DMS79 treated with DMSO at 0.1 percent for 48 hours (cell line): Measurements from ENCODE around the gene RSPH1.

Source experiments
- DNase-seq: peaks from one replicate; lab custom pipeline; 2025; lab: John Stamatoyannopoulos, UW

Gene RSPH1

GRCh38 chr21:42513985-42514882 lies 18.2 kb upstream of the RSPH1 start:
- peak; percentile 21 for DNase-seq

GRCh38 chr21:42513151-42513984 lies 17.3 kb upstream of the RSPH1 start, which contains the start of gene SLC37A1:
Gene SLC37A1, plus strand, starts transcription at chr21:42513852. Its CDS starts 4,603 bp downstream, at chr21:42518455.
- DNase-seq = no peak

GRCh38 chr21:42512346-42513034 lies 16.5 kb upstream of the RSPH1 start:
- no peak for DNase-seq

- no peak for DNase-seq
Measured at GRCh38 chr21:42509244-42509643, 13.2 kb upstream of the RSPH1 start.

GRCh38 chr21:42508371-42508770 lies 12.3 kb upstream of the RSPH1 start:
- DNase-seq = no peak

- no peak for DNase-seq
Measured at GRCh38 chr21:42507418-42507817, 11.4 kb upstream of the RSPH1 start.

DNA sequence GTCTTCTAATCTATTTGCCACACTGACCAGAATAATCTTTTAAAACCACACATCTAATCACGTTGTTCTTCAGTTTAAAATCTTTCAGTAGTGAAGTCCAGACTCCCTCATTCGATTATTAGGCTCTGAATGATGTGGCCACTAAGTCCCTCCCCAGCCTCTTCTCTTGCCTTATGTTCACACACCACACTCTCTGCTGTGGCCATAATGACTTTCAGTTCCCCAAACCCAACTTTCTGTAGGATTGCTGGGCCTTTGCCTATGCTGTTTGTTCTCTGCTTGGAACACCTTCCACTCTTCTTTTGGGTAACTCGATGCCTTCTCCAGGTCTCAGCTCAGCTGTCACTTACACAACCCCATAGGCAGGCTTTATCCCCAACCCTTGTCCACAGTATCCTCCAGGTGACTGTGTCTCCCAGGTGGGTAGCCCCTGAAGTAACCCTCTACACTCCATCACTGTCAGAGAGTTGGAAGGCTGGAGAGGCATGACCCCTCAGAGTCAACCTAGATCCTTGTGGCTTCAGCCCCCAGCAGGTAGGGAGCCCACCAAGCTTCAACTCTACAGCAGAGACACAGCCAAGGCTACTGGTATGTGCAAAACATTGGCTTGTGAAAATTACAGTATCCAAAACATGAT lies 9.2 kb upstream of the RSPH1 start:
- no peak for DNase-seq

DNA sequence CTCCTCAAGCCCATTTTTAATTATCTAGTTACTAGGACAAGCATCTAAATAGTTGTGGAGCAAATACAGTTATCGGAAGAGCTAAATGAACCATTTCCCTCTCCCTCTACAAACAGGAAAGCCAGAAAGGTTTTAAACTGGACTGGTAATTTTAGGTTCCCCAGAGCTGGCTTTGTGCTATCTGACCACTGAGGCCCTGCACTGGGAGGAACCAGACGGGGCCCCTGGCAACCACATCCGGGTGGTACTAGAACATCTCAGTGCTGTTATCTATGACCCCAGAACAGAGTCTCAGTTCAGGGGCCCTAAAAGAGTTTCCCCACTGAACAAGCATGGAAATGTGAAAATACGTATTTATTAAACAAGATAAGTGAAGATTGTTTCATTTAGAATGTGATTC lies 7.7 kb upstream of the RSPH1 start:
- DNase-seq = no peak

GRCh38 chr21:42500736-42501135 lies 4.7 kb upstream of the RSPH1 start:
- no peak for DNase-seq

DNA sequence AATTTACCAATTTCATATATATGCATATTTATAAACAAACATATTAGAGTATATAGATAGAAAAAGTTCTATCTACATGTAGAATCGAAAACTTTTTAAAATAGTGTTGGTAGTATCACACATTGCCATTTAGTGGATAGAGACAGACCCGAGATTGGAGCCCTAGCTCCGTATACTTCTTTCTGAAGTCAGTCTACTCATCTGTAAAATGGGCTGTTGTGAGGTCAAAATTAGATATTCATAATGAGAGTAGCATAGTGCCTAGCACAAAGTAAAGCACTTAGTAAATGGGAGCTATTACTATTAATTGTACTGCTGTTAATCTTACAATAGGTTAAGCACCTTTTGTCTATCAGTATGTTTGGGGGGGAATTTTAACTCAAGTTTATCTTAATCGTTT lies 4.2 kb upstream of the RSPH1 start:
- no peak for DNase-seq

DNA sequence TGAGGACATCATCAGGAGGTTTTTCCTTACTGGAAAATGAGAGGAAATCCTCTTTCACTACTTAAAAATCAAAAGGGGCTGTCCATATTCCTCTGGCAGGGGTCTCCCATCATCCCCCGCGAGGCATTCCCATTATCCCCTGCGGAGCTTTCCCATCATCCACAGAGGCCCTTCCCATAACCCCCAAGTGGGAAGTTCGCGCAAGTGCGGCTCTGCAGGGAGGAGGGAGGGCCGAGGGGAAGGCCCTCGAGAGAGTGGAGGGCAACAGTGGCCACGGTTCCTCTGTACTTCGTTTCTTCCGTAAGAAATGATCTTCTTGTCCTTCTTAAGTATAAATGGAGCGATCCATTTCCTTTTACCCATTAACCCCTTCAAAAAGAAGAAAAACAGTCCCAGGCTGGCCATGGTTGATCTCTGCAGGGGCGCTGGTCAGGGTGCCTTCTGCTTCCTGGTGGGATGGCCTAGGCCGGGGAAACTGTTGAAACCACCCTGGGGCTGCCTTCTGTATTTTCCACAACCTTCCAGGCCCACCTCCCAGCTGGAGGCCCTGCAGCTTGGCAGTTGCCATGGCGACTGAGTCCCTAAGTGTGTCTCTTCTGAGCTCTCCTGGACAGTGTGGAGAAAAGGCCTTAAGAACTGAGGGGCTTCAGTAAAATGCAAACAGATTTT lies 3.6 kb upstream of the RSPH1 start:
- no peak for DNase-seq

DNA sequence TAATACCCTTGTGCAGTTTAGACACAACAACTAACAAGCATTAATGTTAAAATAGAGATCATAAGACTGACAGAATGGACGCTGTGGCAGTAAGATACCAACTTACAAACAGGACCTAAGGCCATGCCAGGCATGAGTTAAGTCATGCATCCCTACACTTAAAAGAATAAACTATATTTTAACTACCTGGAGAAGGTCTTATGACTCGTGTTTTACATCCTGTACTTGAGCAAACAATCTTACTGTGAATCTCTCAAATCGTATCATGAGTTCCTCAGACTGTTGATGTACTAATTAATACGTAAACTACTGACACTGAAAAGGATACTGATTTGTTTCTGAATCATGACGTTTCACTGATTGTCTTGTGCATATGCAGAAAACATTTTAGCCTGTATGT lies 2.0 kb upstream of the RSPH1 start:
- DNase-seq = no peak

DNA sequence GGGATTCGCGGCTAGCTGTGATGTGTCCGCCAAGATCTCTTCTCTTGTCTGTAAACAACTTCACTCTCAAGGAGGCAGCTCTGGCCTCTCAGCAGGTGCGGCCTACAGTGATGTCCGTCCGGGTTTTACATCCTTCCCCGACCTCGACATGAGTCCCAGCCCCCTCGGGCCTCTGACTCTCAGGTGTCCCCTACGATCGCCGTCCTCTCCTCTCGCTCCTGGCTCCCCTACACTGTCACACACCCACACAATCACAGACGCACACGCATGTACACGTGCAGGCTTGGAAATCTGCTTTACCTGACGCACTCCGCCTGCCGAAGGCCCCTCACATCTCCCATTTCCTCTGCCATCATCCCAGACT lies 797 bp upstream of the RSPH1 start:
- peak; percentile 15 for DNase-seq

- DNase-seq = no peak
Measured at GRCh38 chr21:42495765-42496119, 282 bp downstream of the RSPH1 start.

DNA sequence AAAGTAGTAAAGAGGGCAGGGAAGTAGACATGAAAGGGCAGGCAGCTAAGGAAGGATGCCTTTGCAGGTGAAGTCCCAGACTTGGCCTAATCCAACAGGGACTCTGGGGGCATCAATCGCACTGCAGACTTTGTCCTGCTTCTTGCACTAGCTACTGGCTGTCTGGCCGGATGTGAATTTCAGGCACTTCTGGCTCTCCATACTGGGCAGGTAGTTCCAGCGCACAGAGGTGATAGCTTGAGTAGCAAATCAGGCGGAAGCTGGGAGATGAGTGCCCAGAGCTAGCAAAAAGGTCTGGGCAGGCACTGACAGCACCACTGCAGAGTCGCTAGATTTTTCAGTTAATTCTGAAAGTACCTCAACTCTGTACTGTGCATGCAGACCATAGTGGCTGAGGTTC lies 997 bp downstream of the RSPH1 start:
- DNase-seq = no peak

GRCh38 chr21:42493109-42494060 lies 2.6 kb downstream of the RSPH1 start:
- no peak for DNase-seq

- no peak for DNase-seq
Measured at GRCh38 chr21:42492201-42492600, 3.8 kb downstream of the RSPH1 start.

DNA sequence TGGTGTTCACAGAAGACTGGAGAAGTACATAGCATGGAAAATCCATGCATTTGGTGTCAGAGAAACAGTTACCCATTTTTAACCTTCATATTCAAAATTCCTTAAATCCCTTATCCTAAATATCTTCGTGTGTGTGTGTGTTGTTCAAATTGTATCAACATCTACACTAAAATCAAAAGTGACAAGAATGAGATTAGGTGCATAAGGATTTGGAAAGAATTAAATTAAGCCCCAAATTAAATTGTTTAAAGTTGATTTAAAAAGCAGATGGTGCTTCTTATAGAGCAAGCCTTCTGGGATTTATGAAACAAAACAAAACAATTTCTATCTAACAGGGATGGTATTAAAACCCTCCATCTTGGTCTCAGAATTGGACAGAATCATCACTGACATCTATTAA lies 4.7 kb downstream of the RSPH1 start:
- no peak for DNase-seq

GRCh38 chr21:42490720-42491119 lies 5.3 kb downstream of the RSPH1 start:
- no peak for DNase-seq

DNA sequence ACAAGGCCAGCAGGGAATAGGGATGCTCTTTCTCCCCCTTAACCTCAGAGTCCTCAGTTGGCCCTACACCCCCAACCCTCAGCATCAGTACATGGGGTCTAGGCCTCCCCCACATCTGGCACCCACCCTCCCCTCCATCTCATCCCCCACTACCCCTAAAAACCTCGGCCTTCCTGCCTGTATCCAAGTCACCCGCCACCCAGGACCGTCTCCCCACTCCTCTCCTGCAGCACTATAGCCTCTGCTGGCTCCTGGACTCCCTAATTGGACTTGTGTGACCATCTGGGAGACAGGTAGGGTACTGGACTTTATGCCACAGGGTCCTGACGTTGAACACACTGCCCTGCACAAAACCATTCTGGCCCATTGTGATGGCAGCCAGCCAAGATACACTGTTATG lies 6.0 kb downstream of the RSPH1 start:
- no peak for DNase-seq
